ENCODE results near the gene SMARCAD1. TPM values are rescaled to one million over a fixed set of nuclear protein-coding genes. Genes with fewer than 3 reads are reported as not detected.

The SMARCAD1 gene
- polyA plus RNA-seq, 1 of the 3 experiments (the other 2 are of a cell fraction), result 10.7 TPM

DNA sequence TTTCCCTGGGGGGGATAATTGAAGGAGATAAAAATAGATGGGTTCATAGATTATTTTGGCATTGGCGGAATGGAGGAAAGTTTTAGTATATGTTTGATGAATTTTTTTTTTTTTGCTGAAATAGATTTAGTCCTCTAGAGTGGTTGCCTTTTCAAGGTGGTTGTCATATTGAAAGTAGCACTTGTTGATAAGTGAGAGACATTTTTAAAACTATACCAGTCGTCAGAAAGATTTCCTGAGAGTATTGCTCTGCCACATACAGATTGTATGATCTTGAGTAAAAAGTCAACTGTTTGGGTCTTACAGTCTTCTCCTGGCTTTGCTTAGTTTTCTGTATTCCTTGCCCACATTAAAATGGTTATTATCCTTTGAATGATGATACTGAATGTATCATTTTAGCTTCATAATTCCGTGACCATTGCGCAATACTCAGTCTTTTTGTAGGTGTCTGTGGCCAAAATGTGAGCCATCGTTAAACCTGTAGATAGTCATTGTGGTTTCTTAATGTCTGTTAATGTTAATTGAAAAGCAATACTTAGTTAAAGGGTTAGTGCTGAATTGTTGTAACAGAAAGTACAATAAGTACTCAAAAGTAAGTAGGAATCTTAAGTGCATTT, 7.1 kb downstream of the SMARCAD1 start:
- CTCF ChIA-PET, result no interaction called here
- POLR2A ChIA-PET, result no interaction called here
- Histone ChIP-seq H4K20me1 (ENCODE audit: insufficient read depth) (peaks cover 9% of the 10 kb centered on the region; the same call in 1 of the 2 replicates), H3K4me3 (ENCODE audit: low read depth in 2 of 2, low read length in 1 of 2) (no peak overlapping the region), H3K4me1 (ENCODE audit: control insufficient read depth in 1 of 2, insufficient read depth in 2 of 2, low read depth in 1 of 2, low read length in 1 of 2) (peaks cover 0 to 2% of the 10 kb centered on the region in 2 experiments; a peak in 1 of 4 replicates), H3K4me2 (no peak overlapping the region), H3K79me2 (ENCODE audit: insufficient read depth) (peaks cover 99% of the 10 kb centered on the region), H3K27me3 (ENCODE audit: insufficient read depth) (no peaks in the 10 kb centered on the region), H3K9me3 (no peaks in the 10 kb centered on the region), H2AFZ (ENCODE audit: low read depth) (no peak overlapping the region), H3F3A (replicated peaks; ENCODE audit: insufficient read depth) (no peaks in the 10 kb centered on the region), H3K36me3 (replicated peaks in 1 of 2; ENCODE audit: control insufficient read depth in 1 of 2, insufficient read depth in 2 of 2, low read length in 1 of 2) (peaks cover 75 to 76% of the 10 kb centered on the region in 2 experiments), H3K27ac (ENCODE audit: low read depth in 2 of 2, low read length in 1 of 2) (no peak overlapping the region), H3K9ac (no peak overlapping the region), H3K9me2 (no peaks in the 10 kb centered on the region)
- WGBS (ENCODE audit: low lambda C conversion rate), result 95% methylated on average over 5 of the region's 5 CpGs
- DNase-seq, result no peak
- TF ChIP-seq PBX3 (IDR thresholded peaks at IDR 0.05) (no peak), TEAD4 (IDR thresholded peaks at IDR 0.05; ENCODE audit: borderline replicate concordance, insufficient read depth) (no peak), RCOR1 (IDR thresholded peaks at IDR 0.05; ENCODE audit: low read length) (no peak), NRF1 (IDR thresholded peaks at IDR 0.05; ENCODE audit: low read depth, low read length) (no peak), REST (IDR thresholded peaks at IDR 0.05; ENCODE audit: low read depth, low read length) (no peak), SIN3A (IDR thresholded peaks at IDR 0.05; ENCODE audit: borderline replicate concordance, low read depth, low read length) (no peak), MXI1 (IDR thresholded peaks at IDR 0.05; ENCODE audit: low read depth, low read length) (no peak), NFIC (IDR thresholded peaks at IDR 0.05; ENCODE audit: borderline replicate concordance) (no peak), MEF2A (IDR thresholded peaks at IDR 0.05; ENCODE audit: borderline replicate concordance, low read depth) (no peak), EZH2phosphoT487 (IDR thresholded peaks at IDR 0.05; ENCODE audit: borderline replicate concordance, low read depth) (no peak), SMC3 (IDR thresholded peaks at IDR 0.05; ENCODE audit: low read depth, low read length) (no peak), GATA2 (CRISPR knock-in tag; IDR thresholded peaks at IDR 0.05) (no peak), JUND (IDR thresholded peaks at IDR 0.05) (no peak), RXRA (IDR thresholded peaks at IDR 0.05; ENCODE audit: borderline replicate concordance, low read depth) (no peak), ELF1 (IDR thresholded peaks at IDR 0.05) (no peak), FOXM1 (IDR thresholded peaks at IDR 0.05; ENCODE audit: low read depth) (no peak), FOSL2 (IDR thresholded peaks at IDR 0.05; ENCODE audit: borderline replicate concordance, low read depth) (no peak)
- TF ChIP-seq, protein P1, sequence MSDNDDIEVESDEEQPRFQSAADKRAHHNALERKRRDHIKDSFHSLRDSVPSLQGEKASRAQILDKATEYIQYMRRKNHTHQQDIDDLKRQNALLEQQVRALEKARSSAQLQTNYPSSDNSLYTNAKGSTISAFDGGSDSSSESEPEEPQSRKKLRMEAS (IDR thresholded peaks at IDR 0.05; ENCODE audit: low read depth), result no peak
